ENCODE results near the gene PCGF5.
"Not testable (repeated sequence)": the region's sequence is repeated elsewhere in the genome, so short reads cannot be mapped to it uniquely, and the experiment has no call there.

Gene PCGF5

DNA sequence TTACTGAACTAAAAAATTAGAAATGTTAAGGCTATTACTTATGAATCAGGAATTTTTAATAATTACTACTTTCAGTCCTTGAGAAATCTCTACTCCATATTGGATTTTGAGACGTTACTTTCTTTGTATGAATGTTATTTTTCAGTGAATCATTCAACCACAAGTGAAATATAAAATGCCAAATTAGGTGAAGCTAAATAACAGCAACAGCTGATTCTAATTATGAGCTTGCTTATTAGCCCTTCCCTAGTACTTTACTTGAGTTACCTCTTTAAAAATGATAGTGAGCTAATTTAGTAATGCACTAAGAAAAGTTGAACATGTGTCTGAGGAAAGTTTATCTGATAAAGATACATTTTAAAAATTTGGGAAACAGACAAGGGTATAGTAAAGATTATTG is 51.4 kb downstream of the PCGF5 start:
- no peak for DNase-seq (ENCODE audit: low spot score)
- no peak for FAIRE-seq

DNA sequence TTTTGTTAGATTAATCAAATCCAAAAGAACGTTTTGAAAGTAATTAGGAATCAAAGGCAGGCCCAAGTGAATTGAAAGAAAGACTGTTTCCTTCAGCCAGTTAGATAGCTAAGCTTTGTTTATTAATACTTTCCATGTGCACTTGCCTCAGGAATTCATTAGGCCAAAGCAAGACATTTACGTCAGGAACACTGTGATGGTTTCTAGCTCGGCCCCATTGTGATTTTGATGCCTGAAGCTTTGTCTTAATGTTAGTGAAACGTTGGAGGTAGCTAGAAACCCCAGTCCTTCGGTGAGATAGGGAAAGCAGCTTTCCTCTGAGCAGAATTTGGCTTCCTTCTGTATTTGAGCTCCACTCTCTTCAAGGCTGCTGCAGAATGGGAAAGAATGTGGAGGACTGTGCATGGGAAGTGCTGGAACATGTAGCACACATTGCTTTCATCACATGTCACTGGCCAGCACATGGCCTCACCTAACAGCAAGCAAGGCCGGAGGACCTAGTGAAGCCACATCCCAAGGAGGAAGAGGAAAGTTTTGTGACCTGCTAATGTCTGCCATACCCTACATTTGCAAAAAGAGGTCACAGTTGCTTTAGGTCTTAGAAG is 64.1 kb downstream of the PCGF5 start:
- no peak for FAIRE-seq

DNA sequence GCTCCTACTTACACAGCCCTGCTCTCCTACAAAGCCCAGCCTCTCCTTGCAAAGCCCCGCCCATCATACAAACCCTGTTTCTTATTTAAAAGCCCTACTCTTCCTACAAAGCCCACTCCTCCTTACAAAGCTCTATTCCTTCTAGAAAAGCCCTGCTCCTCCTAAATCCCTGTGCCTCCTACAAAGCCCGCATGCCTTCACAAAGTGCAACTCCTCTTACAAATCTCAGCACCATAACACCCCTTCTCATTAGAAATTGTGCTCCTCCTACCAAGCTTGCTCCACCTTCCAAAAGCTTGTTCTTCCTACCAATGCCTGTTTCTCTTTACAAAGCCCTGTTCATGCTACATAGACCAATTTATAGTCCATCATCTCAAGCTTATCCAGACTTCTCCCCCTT is 66.1 kb downstream of the PCGF5 start:
- FAIRE-seq (no peak), DNase-seq (ENCODE audit: low spot score) (no peak)

More for the DNA sequence above, 64.1 kb downstream of the PCGF5 start:
- DNase-seq (ENCODE audit: low spot score), result no peak

DNA sequence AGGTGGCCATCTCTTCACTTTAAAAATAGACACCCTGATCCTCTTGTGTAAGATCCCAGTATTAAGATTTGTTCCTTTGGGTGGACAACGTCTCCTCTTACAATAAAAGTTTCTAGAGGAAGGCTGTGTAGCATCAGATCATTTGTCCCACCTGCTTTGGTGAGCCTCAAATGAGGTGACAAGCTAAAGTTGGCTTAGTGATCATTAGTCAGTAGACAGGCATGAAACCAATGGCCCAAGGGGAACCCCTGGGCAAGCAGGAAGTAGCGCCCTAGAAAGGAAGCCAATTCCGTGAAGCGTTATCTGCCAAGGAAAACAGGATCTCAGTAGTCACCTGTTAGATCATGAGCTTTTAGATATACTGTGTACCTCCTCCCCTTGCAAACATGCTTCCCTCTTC is 66.8 kb downstream of the PCGF5 start:
- FAIRE-seq (no peak), DNase-seq (ENCODE audit: low spot score) (no peak)

DNA sequence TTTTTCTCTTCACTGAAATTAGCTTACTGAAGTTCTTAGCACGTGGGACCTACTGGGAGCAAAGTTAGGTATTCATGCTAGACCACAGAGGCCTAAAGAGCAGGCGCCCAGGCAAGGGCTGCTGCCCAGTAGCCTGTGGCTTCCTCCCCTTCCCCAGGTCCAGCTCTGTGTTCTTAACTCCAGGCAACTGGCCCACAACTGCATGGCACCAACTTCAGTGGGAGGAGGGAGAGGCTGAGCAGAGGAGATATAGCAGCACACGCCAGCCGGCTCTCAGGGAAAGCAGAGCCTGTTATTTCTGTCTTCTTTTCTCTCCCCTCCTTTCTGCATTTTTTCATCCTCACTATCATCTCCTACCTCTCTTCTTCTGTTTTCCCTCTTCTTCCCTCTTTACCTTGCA is 67.4 kb downstream of the PCGF5 start:
- FAIRE-seq, result no peak
- no peak for DNase-seq (ENCODE audit: low spot score)

DNA sequence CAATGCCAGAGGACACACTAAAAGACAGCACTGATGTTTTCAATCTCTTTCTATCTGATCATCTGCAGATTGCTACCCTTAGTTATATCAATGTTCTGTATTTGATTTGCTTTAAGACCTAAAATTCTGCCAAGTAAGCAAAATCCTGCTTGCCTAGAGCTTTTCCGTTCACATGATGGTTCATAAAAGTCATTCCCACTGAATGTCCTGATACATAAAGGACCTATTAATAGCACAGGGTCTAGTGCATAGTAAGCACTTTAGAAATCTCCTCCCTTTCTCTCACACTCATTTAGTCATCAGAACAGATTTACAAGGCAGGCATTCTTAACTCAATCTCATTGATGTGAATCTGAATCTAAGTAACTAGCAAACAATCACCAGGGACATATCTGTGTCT is 68.8 kb downstream of the PCGF5 start:
- no peak for DNase-seq (ENCODE audit: low spot score)
- FAIRE-seq, result no peak

DNA sequence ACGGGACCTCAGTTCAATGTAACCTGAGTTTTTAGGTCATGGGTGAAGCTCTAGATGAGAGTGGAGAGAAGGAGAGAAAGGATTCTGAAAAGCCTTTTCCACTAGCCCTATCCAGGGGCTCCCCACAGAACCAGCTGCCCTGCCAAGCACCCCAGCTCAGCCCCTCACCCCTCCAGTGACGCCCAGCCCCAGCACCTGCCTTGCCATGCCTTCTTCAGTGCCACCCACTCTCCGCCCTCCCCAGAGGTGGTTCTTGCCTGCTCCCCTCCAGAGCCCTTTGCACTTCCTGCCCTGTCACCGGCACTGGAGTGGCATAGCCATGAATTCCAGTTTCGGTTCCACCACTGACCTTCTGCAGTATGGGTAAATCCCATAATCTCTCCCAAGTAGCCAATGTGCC is 70.1 kb downstream of the PCGF5 start:
- no peak for DNase-seq (ENCODE audit: low spot score)
- FAIRE-seq, result no peak

DNA sequence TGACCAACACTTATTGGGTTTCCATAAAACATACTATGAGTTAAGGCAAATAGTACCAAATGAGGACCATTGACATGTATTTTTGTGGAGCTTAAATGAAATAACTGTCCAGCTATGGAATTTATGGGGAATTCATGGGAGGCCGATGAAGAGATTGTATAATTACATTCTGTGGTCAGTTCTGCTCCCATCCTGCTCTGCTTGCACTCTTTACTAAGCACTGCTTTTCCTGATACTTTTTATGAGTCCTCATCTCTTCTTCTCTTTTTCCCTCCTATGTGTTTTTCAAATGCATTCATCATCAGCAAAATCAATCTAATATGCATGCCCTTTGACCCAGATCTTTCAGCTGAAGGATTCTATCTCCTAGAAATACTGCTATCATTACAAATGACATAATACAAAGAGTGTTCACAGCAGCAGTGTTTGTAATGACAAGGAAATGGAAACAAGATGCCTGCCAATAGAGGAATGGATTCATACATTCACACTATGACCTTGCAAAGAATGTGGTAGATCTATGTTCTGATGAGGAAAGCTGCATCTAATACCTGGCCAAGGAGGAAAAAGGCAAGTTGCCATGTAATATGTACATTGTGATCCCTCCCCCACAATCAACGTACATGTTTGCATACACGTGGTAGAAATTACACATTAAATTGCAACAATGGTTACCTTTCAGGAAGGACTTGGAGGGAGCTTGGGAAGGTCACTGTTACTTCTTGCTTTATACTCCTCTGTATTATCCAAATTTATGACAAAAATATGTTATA is 73.9 kb downstream of the PCGF5 start:
- DNase-seq (ENCODE audit: low spot score) (no peak), FAIRE-seq (no peak)

DNA sequence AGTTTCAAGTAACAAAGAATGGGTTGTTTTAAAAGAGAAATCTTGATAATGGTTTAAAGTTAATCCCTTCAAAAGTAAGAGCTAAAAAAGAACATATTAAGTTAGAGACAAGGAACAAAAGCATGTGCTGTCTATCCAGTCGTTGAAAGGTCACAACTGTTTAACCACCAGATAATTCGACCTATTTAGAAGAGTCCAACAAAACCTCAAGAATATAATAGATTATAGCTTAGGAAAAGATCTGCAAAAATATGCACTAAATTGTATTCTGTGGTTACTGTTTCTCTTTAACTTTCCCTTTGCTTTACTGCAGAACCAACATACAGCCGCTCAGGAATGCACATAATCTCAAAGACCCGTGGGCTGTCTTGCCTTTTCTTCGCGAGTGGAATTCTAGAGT is 74.9 kb downstream of the PCGF5 start:
- FAIRE-seq (no peak), DNase-seq (ENCODE audit: low spot score) (no peak)

DNA sequence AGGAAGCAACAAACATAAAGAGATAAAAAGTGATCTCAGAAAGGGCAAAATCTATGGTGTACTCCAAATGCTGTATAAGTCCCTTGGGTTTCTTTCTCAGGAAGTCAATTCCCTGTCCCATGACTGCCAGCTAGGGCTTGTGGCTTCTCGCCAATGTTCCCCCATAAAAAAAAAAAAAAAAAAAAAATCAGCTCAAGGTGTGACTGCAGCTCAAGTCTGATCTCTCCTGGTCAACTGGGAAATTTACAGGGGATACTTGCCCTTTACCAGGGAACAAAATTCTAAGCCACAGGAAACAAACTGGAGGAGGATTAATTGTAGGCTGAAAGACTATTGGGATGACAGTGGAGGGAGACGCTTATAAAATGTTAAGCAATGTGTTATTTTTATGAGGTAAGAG is 76.0 kb downstream of the PCGF5 start:
- FAIRE-seq (no peak), DNase-seq (ENCODE audit: low spot score) (peak; percentile 44)

DNA sequence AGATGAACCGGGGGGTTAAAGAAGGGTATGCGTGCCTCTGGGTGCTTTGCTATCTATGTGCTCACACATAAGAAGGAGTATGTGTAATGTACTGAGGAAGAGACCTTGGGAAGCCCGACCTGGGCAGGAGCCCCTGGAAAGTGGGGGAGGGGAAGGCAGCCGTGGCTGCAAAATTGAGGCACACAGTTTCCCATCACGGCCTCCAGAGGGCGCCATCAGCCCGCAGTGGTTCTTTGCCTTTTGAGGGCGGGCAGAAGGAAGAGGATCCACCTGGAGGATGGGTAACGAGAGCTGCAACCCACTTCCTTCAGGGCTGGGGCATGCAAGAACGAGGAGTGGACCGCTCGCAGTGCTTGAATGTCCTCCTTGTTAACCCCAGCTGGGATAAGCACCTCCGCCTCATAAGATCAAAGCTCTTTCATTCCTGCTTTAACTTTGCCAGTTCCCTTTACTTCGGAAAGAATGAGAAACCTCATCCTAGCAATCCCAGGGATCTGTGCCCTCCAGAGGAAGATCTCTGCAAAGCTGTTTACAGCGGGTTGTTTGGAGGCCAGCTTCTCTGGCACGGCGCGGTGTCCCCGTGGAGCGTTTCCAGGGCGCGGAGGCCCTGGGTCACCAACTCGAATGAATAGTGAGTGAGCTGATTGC is 77.9 kb downstream of the PCGF5 start:
- DNase-seq (ENCODE audit: low spot score) (peak; percentile 53), FAIRE-seq (no peak)

DNA sequence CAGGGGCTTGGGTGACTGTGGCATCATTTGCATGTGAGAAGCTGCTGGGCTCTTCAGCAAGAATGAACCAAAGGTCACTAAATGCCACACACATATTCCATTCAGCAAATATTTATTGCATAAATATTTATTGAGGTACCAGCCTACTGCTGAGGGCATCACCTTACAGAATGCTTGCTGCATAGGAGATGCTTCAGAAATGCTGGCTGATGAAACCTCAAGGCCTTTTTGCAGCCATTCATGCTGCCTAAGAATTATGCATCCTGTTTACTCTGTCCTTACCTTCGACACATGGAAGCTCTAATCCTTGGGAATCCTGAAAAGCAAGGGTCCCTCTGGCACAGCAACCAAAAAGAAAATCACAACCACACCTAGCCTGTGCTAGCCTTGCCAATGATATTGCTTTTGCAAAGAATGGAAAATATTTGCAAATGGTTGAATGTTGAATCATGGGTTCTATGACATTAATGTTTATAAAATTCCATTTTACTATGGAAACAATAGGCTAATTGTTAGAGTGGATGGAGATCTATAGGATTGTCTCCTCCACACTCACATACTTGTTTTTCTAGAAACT is 79.6 kb downstream of the PCGF5 start:
- no peak for FAIRE-seq

DNA sequence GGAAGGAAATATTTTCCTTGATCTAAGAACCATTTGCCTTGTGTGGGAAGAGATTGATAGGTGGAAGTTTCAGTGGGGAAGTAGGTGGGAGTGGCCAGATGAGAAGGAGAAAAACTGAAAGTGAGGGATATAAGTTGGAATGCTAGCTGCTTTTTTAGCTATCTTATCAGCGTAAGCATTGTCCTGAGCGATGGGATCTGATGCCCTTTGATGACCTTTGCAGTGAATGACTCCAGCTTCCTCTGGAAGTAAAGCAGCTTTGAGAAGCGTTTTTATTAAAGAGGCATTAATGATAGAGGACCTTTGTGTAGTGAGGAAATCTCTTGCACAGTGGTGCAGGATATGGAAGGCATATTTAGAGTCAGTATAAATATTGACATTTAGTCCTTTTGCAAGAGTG is 82.5 kb downstream of the PCGF5 start:
- DNase-seq (ENCODE audit: low spot score); FAIRE-seq: not testable (repeated sequence)

More for the DNA sequence above, 79.6 kb downstream of the PCGF5 start:
- DNase-seq (ENCODE audit: low spot score), result no peak

DNA sequence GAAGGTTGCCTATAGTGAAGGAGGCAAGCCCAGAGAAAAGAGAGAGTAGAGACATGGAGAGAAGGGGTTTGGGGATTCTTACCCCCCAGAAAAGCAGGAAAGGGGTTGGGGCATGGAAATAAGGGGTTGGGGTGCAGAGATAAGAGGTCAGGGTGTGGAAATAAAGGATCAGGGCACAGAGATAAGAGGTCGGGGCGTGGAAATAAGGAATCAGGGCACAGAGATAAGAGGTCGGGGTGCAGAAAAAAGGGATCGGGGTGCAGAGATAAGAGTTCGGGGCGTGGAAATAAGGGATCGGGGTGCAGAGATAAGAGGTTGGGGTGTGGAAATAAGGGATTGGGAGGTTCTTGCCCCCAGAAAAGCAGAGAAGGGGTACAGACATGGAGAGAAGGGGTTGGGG is 85.5 kb downstream of the PCGF5 start:
- not testable (repeated sequence) for DNase-seq (ENCODE audit: low spot score); FAIRE-seq

DNA sequence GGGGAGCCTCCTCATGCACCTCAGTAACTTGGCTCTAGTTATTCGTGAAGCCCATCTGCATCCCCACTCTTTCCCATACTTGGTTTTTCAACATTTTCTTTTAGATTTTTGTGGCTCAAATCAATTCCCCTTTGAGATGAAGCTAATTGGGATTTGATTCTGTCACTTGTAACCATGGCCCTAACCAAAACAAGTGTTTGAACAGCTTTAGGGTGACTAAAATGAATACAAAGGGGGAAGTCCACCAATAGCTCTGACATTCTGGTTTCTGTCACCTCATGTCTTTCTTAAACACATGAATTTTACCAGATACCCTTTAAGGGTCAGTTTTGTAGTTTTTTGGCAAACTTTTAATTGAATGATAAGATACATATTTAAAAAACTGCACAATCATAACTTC is 87.0 kb downstream of the PCGF5 start:
- DNase-seq (ENCODE audit: low spot score) (no peak), FAIRE-seq (no peak)

DNA sequence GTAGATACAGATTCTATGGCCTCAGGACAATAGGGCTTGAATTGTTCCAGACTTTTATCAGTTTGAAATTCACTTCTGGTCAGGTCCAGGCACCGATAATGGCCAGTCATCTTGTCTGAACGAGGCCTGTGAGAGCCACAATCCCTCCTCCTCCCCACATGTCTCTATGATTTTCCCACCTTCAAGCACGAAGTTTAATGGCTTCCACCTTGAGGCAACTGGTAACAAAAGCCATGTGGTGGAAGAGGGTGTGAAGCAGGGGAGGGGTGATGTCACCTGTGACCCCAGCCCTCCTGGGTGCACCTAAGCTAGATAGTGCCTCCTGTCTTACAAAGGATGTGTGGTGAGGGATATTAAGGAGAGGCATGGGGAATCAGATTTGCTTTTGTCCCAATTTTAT is 89.2 kb downstream of the PCGF5 start:
- no peak for DNase-seq (ENCODE audit: low spot score)

DNA sequence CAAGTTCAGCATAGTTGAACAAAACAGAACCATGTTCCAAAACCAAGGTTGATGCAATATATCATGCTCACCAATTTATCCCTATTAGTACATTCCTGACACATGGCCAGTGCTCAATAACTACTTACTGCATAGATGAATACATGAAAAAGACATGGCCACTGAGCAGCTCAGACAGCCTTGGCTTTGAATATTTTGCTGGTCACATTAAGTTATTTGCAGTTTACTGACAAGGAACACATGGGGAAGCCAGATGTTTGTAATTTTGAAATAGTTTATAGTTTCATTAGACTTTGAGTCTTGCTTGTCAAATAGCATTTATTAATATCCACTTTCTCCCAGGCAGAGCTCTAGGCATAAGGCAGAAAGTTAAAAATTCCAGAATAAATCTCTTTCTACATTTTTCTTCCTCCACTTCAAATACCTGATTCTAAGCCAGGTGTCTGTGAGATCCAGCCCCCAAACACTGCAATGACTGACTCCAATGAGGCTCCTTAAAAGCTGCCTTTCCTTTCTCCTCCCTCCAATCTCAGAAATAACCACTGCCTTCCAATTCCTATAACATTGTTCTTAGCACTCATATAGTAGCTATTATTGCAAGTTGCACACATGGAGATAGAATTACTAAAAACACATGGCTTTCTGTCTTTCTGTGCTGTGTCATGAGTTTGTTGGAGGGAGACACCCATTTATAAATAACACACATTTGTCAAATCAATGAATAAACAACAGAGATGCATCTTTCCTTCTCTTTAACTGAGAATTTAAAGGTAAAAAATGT is 91.3 kb downstream of the PCGF5 start:
- no peak for DNase-seq (ENCODE audit: low spot score)
- FAIRE-seq, result no peak

More for the DNA sequence above, 89.2 kb downstream of the PCGF5 start:
- no peak for FAIRE-seq

DNA sequence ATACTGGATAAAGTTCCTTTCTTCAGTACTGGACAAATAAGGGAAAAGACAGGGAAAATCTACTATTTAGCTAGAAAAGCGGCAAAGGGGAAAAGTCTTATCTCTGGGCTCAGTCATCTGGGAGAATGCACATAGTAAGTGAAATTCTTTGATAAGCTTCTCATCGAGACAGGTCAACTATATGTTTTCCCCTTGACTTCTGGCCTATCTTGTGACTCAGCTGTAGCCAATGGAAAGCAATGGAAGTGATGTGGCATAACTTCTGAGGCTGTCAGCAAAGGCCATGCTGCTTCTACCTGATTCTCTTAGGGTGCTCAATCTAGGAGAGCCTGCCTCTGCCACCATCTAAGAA is 91.9 kb downstream of the PCGF5 start:
- DNase-seq (ENCODE audit: low spot score) (no peak), FAIRE-seq (no peak)

DNA sequence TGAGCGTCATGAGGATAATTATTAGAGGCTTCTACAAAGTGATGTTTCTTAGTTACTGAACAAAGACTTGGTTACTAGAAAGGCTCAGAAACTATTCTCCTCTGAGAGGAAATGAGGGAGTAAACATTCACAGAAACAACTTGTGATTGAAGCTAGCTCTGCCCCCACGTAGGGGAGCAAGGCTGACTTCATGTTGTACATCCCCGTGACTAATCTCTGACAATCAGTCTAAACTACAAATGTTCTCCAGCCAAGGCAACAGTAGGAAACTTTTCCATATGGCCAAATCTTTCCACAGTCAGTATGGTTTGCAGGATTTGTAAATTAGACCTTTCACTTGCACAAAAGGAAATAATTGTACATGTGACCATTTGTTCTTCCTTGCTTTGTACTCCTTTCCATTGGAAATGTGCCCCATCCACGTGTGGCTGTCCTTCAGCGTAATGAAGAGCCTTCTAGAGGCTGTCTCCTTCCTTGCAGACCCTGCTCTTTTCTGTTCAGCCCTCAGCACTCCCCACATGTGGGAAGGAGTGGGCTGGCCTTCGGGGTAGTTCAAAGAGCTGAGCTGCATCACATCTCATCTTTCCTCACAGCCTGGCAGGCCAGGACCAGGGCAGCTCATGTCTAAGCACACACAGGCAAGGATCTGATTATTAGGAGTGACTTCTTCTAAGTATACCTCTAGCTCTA is 93.5 kb downstream of the PCGF5 start:
- FAIRE-seq (no peak), DNase-seq (ENCODE audit: low spot score) (peak; percentile 11)

DNA sequence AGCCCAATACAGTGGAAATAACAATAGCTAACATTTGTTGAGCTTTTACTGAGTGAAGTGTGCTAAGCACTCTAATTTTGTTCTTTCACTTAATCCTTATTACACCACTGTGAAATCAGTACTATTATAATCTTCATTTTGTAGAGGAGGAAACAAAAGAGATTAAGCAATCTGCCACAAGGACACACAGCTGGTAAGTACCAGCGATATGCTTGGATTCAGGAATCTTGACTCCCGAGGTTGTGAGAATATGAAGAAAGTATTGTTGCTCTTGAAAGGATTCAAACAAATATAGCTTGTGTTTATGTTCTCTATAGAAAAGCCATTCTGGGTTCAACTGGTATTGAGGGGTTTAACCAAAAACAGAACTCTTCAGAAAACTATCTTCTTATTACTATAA is 96.0 kb downstream of the PCGF5 start:
- no peak for DNase-seq (ENCODE audit: low spot score)
- no peak for FAIRE-seq

DNA sequence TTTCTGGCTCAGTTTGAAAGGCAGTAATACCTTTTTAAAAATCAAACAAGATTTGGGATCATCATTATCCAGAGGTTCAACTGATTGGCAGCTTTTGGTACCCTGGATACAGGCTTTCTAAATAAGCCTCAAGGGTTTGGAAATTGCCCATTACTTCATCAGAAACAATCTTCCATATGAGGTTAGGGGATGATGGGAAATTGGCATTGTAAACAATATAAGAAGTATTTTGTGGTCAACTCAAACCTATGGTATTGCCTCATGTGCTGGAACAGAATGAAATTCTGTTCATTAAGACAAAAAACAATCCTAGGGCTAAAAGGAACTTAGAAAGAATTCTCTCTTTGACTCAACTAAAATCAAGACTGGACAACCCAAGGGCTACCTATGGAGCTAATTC is 97.1 kb downstream of the PCGF5 start:
- no peak for FAIRE-seq
- no peak for DNase-seq (ENCODE audit: low spot score)
